Measurements from ENCODE around the gene ZNF735.
"Not testable (repeated sequence)": the region's sequence is repeated elsewhere in the genome, so short reads cannot be mapped to it uniquely, and the experiment has no call there.

ZNF735 gene

DNA sequence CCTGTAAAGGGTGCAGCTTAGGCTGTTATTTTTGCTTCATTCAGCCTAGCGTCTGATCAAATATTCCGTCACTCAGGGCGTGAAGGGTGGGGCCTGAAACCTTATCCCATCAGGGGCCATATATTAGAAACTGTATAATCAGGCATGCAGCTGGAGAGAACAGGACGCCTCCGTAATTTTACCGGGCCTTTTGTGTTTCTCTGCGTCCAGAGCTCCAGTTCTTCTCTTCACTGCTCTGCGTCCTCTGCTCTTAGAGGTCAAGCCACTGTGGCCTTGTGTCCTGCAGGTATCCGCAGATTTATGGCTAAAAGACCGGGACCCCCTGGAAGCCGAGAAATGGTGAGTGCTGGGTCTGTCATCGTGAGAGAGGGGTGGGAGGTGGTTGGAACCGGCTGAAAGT, at the start of gene ZNF735:
Gene ZNF735 (plus strand): TSS at position 301 of the 400 bp plus-strand sequence. CDS start 0 bp downstream, at position 301.
- DNase-seq: no peak

- not testable (repeated sequence) for DNase-seq
Observed at GRCh38 chr7:64170974-64171373, 36.0 kb upstream of the ZNF735 start.

DNA sequence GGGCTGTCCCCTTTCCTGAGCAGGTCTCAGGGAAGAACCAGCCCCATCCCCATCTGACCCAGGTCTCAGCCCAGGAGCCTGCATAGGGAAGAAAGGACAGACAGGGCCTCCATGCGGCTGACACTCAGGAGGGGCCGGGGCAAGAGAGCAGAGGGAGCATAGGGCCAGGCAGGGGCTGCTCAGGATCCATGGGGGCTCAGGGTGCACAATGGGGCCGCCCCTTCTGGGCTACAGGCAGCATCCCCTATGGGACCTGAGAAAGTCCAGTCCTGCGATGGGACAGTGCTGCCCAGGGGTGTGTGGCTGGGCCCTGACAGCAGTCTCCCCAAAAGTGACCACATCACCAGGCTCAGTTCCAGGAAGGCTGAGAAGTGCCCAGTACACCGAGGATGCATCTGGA, 32.7 kb upstream of the ZNF735 start:
- DNase-seq: no peak

- DNase-seq: no peak
Observed at GRCh38 chr7:64174941-64175340, 32.1 kb upstream of the ZNF735 start.

DNA sequence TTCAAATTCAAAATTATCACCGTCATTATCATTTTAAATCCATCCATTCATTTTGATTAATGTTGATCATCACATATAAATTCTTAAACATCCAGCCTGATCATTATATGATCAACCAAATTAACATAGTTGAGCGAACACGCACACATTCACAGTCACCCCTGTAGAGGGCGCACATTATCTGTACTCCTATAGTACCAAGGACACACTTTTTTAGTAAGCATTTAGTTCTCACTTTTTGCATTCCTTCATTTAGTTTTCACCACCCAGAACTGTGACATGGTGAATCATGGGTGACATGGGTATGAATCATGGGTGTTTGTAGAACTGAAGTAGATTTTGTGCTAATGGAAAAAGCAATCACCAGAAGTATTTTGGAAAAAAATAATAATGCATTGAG, 26.0 kb upstream of the ZNF735 start:
- DNase-seq: no peak

DNA sequence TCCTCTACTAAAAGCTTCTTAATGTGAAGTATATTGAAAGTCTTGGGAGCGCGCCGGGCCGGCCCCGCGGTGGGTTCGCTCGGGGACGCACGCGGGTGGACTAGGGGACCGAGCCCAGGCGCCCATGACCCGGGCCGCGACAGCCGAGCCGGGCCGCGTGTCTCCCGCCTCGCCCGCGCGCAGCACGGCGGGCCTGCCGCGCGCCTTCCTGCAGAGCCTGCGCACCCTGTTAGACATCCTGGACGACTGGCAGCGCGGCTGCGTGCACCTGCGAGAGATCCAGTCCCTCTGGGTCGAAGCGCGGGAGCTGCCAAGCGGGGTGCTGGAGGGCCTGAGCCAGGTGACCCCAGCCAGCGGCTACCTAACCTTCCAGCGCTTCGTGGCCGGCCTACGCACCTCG, 25.4 kb upstream of the ZNF735 start:
- DNase-seq: no peak

- DNase-seq: no peak
Observed at GRCh38 chr7:64182036-64182790, 24.8 kb upstream of the ZNF735 start.

DNA sequence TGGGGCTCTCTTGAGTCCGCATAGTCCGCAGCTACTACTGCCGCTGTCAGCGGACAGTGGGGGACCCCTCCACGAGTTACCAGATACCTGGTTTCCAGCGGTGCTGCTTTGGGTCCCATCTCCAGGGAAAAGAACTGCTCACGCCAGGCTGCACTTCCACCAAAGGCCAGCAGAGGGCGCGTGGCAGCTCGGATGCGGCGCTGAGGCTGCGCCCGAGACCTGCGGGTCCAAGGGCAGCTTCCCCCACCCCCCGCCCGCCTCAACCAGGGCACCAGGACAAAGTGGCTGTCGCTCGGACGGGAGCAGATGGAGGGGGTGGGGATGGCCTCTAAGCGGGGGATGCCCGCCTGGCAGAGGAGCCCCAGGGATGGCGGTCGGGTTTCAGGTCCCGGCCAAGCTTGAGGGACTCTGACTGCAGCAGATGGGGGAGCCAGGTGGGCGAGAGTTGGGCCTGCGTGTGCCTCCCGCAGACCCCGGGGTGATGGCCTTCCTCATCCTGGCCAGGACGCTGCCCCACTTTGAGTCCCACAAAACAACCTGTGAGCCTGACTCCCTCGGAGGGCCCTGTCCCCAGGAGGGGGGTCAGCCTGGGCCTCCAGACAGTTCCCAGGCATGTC, 23.8 kb upstream of the ZNF735 start:
- peak; percentile 55 for DNase-seq

DNA sequence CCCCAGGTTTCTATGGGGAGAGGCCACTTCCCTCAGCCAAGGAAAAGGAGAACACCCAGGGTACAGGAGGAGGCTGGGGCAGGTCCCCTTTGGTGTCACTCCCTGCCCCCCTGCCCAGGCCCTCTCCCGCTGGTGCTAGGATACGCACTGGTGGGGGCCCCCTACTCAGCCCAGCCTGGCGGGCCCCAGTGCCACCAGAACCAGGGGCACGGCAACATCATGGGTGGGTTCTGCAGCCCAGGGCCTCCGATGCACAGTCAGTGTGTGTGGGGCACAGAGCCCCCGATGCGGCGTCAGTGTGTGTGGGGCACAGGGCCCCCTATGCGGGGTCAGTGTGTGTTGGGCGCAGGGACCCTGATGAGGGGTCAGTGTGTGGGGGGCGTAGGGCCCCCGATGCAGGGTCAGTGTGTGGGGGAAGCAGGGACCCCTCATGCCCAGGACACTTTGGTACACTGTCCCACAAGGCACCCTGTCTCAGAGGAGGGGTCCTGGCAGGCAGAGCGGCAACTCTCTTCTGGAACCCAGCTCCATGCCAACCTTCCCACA, 23.1 kb upstream of the ZNF735 start:
- no peak for DNase-seq

GRCh38 chr7:64184376-64184775, 22.6 kb upstream of the ZNF735 start:
- DNase-seq: no peak

DNA sequence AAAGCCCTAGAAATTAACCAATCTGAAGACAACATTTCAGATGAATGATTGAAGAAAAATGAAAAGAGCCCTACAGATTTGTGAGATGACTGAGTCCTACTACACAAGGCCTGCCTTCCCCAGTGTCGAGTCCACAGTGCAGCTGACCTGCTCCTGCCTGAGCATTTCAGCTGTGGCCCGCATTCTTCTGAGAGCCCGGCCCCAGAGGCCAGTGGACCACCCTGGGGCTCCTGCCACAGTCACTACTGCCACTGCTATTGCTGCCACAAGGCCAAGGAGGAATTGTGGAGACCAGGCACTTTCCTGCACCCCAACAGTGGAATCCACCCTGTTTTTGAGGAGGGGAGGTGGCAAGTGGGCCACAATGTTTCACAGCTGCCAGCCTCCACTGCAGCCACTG, 19.6 kb upstream of the ZNF735 start:
- no peak for DNase-seq

DNA sequence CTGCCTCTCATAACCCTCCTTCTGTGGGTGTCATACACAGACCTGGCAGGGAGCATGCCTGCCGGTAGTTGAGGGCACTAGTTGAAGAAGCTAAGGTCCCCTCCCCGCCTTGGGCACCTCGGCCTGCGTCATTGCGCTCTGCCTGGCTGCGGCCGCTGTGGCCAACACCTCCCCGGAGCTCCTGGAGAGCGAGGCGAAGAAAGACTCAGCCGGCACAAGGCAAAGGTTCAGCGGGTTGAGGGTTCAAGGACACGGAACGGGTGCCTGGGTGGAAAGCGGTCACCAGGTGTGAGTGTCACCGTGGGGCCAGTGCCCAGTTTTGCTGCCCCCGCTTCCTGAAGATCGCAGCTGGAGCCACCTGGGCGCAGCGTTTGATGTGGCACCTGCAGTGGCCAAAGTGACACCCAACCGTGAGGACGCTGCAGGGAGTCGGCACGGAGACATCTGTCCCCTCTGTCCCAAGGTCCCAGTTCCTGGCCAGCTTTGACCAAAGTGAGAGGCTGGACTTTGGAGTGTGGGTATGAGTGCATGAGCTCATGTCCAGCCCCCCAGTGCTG, 14.8 kb upstream of the ZNF735 start:
- DNase-seq: no peak

DNA sequence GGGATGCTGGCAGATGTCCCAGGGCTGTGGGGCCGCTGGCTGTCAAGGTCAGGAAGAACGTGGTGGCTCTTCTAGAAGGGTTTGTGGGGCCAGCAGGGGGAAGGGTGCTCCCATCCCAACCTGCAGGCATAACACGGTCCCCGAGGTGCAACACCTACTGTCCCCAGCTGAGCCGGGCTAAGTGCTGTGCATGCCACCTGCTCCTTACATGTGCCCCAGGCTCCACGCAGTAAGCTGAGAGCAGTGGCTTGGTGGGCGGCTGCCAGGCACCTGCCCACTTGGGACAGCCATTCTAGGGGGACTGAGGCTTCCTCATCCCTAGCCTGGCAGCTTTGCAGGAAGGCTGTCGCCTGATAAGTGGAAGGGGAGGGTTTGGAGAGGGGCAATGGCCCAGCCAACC, 14.2 kb upstream of the ZNF735 start:
- no peak for DNase-seq

DNA sequence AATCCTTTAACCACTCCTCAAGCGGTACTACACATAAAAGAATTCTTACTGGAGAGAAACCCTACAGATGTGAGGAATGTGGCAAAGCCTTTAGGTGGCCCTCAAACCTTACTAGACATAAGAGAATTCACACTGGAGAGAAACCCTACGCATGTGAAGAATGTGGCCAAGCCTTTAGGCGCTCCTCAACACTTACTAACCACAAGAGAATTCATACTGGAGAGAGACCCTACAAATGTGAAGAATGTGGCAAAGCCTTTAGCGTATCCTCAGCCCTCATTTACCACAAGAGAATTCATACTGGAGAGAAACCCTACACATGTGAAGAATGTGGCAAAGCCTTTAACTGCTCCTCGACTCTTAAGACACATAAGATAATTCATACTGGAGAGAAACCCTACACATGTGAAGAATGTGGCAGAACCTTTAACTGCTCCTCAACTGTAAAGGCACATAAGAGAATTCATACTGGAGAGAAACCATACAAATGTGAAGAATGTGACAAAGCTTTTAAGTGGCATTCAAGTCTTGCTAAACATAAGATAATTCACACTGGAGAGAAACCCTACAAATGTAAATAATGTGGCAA, 12.8 kb downstream of the ZNF735 start:
- not testable (repeated sequence) for DNase-seq

GRCh38 chr7:64223366-64223765, 16.4 kb downstream of the ZNF735 start:
- DNase-seq: no peak

- DNase-seq: not testable (repeated sequence)
Observed at GRCh38 chr7:64228174-64228573, 21.2 kb downstream of the ZNF735 start, which contains the start of gene ZNF679. Gene ZNF679 (plus strand): TSS chr7:64228474. CDS start chr7:64249118, 20,644 bp downstream.

DNA sequence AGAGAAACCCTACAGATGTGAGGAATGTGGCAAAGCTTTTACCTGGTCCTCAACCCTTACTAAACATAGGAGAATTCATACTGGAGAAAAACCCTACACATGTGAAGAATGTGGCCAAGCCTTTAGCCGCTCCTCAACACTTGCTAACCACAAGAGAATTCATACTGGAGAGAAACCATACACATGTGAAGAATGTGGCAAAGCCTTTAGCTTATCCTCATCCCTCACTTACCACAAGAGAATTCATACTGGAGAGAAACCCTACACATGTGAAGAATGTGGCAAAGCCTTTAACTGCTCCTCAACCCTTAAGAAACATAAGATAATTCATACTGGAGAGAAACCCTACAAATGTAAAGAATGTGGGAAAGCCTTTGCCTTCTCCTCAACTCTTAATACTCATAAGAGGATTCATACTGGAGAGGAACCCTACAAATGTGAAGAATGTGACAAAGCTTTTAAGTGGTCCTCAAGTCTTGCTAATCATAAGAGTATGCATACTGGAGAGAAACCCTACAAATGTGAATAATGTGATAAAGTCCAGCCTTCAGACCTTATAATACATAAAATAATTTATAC, 59.4 kb downstream of the ZNF735 start:
- DNase-seq: no peak

Measured in activated CD4-positive, CD25-positive, alpha-beta regulatory T cell treated with anti-CD3 and anti-CD28 coated beads, Interleukin-2, amount 50 U/mL, for 72 hours (primary cell).